ENCODE data around the gene PTPRC.

DNA sequence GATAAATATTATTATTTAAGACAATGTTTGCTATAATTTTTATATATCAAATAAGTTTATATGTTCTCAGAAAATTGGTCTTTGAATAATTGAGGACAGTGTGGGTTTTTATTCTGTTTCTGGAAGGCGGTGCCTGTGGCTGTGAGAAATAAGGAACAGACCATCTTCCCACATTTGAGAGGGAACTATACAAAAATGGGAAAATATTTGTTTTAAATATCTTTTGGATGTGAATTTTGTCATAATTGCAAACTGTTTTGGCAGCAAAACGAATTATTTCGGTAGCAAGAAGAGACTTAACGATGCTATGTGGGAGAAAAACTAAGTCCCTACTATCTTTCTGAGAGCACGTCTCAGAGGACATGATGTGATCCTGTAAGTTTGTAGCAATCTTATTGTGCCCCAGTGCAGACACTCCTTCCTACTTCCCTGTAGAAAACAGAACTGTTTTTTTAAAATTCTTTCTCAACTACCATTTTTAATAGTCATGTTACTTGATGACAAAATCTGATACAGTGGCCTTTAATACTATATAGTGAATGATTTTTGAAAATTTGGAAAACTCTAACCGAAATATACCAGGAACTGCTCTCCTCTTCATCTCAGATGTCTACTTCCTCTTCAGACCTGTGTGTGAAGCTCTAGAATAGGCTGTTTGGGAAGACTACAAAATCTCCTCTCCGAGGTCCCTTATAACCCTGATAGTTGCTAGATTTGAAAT lies 25.4 kb downstream of the PTPRC start:
- TF ChIP-seq POLR2A (IDR thresholded peaks at IDR 0.05; ENCODE audit: low read depth, low read length): no peak
- no peak for TF ChIP-seq POLR2AphosphoS5 (IDR thresholded peaks at IDR 0.05; ENCODE audit: low read depth, low read length)
- no peak for TF ChIP-seq TAF1 (IDR thresholded peaks at IDR 0.05; ENCODE audit: borderline replicate concordance, low read depth, low read length)

Data from GM12892 (cell line).